ENCODE results near the gene ATG9B. TPM values are rescaled to one million over a fixed set of nuclear protein-coding genes. Genes with fewer than 3 reads are reported as not detected.

The ATG9B gene
- total and polyA plus RNA-seq, 2 experiments from 2014 or later = 0.80 to 2.4 TPM

DNA sequence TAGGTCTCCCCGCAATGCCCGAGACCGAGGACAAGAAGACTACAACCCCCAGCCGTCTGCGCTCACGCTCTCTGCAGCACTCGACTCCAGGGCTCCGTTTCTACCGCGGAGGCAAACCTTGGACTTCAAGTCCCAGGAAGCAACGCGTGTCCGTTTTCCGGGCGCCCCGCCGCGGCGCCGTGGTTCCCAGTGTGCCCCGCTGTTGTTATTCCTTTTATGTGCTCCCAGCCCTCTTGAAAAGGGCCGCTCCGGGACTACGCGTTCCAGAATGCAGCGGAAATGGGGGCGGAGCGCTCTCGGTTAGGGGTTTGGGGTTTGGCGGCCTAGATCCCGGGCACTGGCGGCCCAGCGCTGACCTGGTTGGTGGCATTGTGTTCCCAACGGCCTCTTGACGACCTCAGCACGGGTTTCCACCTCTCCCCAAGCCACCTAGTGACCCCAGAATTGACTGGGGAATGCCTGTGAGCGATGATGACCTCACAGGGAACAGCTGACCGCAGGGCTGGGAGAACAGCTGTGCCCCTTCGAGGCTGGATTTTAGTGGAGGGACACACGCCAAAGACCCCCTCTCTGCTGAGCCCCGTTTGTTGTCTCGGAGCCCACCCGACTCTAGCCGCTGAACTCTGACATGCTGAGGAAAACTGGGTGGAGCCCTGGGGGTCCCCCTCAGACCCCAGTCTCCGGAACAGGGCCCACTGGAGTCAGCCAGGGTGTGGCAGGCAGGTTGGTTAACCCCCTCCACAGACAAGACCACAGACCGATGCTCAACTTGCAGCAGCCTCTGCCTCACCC, 33.9 kb upstream of the ATG9B start:
- peak overlapping the region; percentile 41 for H2AFZ ChIP-seq
- peak overlapping the region; percentile 97 for H3K27ac ChIP-seq
- H3K27me3 ChIP-seq = no peaks in the 10 kb centered on the region
- peak overlapping the region; percentile 88 for H3K4me2 ChIP-seq
- WGBS (ENCODE audit: low lambda C conversion rate, missing lambda C conversion rate) = 7% methylated on average over 46 of the region's 46 CpGs
- peaks cover 12% of the 10 kb centered on the region for H4K20me1 ChIP-seq (ENCODE audit: insufficient read depth, poor library complexity, severe bottlenecking)
- H3K79me2 ChIP-seq = peaks cover 31% of the 10 kb centered on the region
- no peaks in the 10 kb centered on the region for H3K9me2 ChIP-seq (replicated peaks; ENCODE audit: insufficient read depth)
- peaks cover 40% of the 10 kb centered on the region for H3K4me1 ChIP-seq (ENCODE audit: insufficient read depth)
- TF ChIP-seq EZH2 (IDR thresholded peaks at IDR 0.05; ENCODE audit: borderline replicate concordance) (no peak), EZH2phosphoT487 (IDR thresholded peaks at IDR 0.05; ENCODE audit: low read depth, severe bottlenecking, unreplicated experiment) (no peak), CTCF (IDR thresholded peaks at IDR 0.05; ENCODE audit: poor library complexity) (no peak)
- no peaks in the 10 kb centered on the region for H3K9me3 ChIP-seq (ENCODE audit: low read depth)
- H3K4me3 ChIP-seq = peak overlapping the region; percentile 94
- DNase-seq (ENCODE audit: low spot score) = peak; percentile 99
- no peaks in the 10 kb centered on the region for H3K36me3 ChIP-seq (replicated peaks; ENCODE audit: insufficient read depth, low read depth)

- H3K27me3 ChIP-seq = no peaks in the 10 kb centered on the region
- peaks cover 34% of the 10 kb centered on the region for H3K4me1 ChIP-seq (ENCODE audit: insufficient read depth)
- H3K79me2 ChIP-seq = peaks cover 31% of the 10 kb centered on the region
- H4K20me1 ChIP-seq (ENCODE audit: insufficient read depth, poor library complexity, severe bottlenecking) = peaks cover 12% of the 10 kb centered on the region
- H2AFZ ChIP-seq = peak within 1 kb of the TSS; percentile 41
- TF ChIP-seq EZH2phosphoT487 (IDR thresholded peaks at IDR 0.05; ENCODE audit: low read depth, severe bottlenecking, unreplicated experiment) (no peak), CTCF (IDR thresholded peaks at IDR 0.05; ENCODE audit: poor library complexity) (no peak), EZH2 (IDR thresholded peaks at IDR 0.05; ENCODE audit: borderline replicate concordance) (no peak)
- H3K4me3 ChIP-seq = peak within 1 kb of the TSS; percentile 94
- no peaks in the 10 kb centered on the region for H3K9me3 ChIP-seq (ENCODE audit: low read depth)
- no peak for DNase-seq (ENCODE audit: low spot score)
- H3K9me2 ChIP-seq (replicated peaks; ENCODE audit: insufficient read depth) = no peaks in the 10 kb centered on the region
- peak within 1 kb of the TSS; percentile 98 for H3K4me2 ChIP-seq
- WGBS (ENCODE audit: low lambda C conversion rate, missing lambda C conversion rate) = 2% methylated on average over 29 of the region's 30 CpGs
- H3K36me3 ChIP-seq (replicated peaks; ENCODE audit: insufficient read depth, low read depth) = no peaks in the 10 kb centered on the region
- H3K27ac ChIP-seq = peak within 1 kb of the TSS; percentile 97
These were observed 33.3 kb upstream of the ATG9B start, which contains the start of gene CDK5 for GRCh38 chr7:151057506-151057988. TSS of gene CDK5 (minus strand) at chr7:151057897. CDS start at chr7:151057848, 49 bp downstream.

GRCh38 chr7:151056666-151057505, 32.6 kb upstream of the ATG9B start:
- H3K4me3 ChIP-seq = peak overlapping the region; percentile 83
- H3K9me2 ChIP-seq (replicated peaks; ENCODE audit: insufficient read depth) = no peaks in the 10 kb centered on the region
- no peak overlapping the region for H3K27ac ChIP-seq
- H2AFZ ChIP-seq = no peak overlapping the region
- 18% methylated on average over 29 of the region's 29 CpGs for WGBS (ENCODE audit: low lambda C conversion rate, missing lambda C conversion rate)
- H3K36me3 ChIP-seq (replicated peaks; ENCODE audit: insufficient read depth, low read depth) = no peaks in the 10 kb centered on the region
- H3K4me2 ChIP-seq = peak overlapping the region; percentile 98
- peaks cover 30% of the 10 kb centered on the region for H3K4me1 ChIP-seq (ENCODE audit: insufficient read depth)
- no peaks in the 10 kb centered on the region for H3K9me3 ChIP-seq (ENCODE audit: low read depth)
- peaks cover 30% of the 10 kb centered on the region for H3K79me2 ChIP-seq
- peaks cover 12% of the 10 kb centered on the region for H4K20me1 ChIP-seq (ENCODE audit: insufficient read depth, poor library complexity, severe bottlenecking)
- peak; percentile 72 for DNase-seq (ENCODE audit: low spot score)
- TF ChIP-seq EZH2 (IDR thresholded peaks at IDR 0.05; ENCODE audit: borderline replicate concordance) (no peak), CTCF (IDR thresholded peaks at IDR 0.05; ENCODE audit: poor library complexity) (peak; percentile 18)
- H3K27me3 ChIP-seq = no peaks in the 10 kb centered on the region
